ENCODE measurements around the gene DIP2B. TPM values are rescaled to one million over a fixed set of nuclear protein-coding genes. Genes with fewer than 3 reads are reported as not detected.

The DIP2B gene
- 21.1 and 25.5 TPM in 2 replicates for total RNA-seq

GRCh38 chr12:50504798-50505674 lies at the start of gene DIP2B:
TSS of gene DIP2B (plus strand) at chr12:50504985. CDS start at chr12:50505141, 156 bp downstream.
- FAIRE-seq (no peak), DNase-seq (ENCODE audit: low read depth) (peak; percentile 64)
- peak; percentile 94 for TF ChIP-seq CTCF (IDR thresholded peaks at IDR 0.05; ENCODE audit: insufficient read depth, low read length, severe bottlenecking)
- H3K36me3 ChIP-seq (ENCODE audit: control insufficient read depth, insufficient read depth, low read length): no peaks in the 10 kb centered on the region
- H3K4me3 ChIP-seq (ENCODE audit: low read depth, low read length): peak within 1 kb of the TSS; percentile 69
- no peaks in the 10 kb centered on the region for H3K27me3 ChIP-seq (ENCODE audit: control insufficient read depth, insufficient read depth, low read length)

- Histone ChIP-seq H3K4me3 (ENCODE audit: low read depth, low read length) (no peak overlapping the region), H3K27me3 (ENCODE audit: control insufficient read depth, insufficient read depth, low read length) (no peaks in the 10 kb centered on the region), H3K36me3 (ENCODE audit: control insufficient read depth, insufficient read depth, low read length) (peaks cover 11% of the 10 kb centered on the region)
- peak; percentile 17 for DNase-seq (ENCODE audit: low read depth)
- FAIRE-seq: no peak
- no peak for TF ChIP-seq CTCF (IDR thresholded peaks at IDR 0.05; ENCODE audit: insufficient read depth, low read length, severe bottlenecking)
Observed at GRCh38 chr12:50458606-50459005, 46.2 kb upstream of the DIP2B start.

- Histone ChIP-seq H3K36me3 (ENCODE audit: control insufficient read depth, insufficient read depth, low read length) (peaks cover 17% of the 10 kb centered on the region), H3K27me3 (ENCODE audit: control insufficient read depth, insufficient read depth, low read length) (no peaks in the 10 kb centered on the region), H3K4me3 (ENCODE audit: low read depth, low read length) (no peak overlapping the region)
- TF ChIP-seq CTCF (IDR thresholded peaks at IDR 0.05; ENCODE audit: insufficient read depth, low read length, severe bottlenecking): no peak
- DNase-seq (ENCODE audit: low read depth): peak; percentile 65
- FAIRE-seq: no peak
Observed at GRCh38 chr12:50467439-50467838, 37.3 kb upstream of the DIP2B start.

GRCh38 chr12:50477241-50477832 lies 27.4 kb upstream of the DIP2B start:
- Histone ChIP-seq H3K36me3 (ENCODE audit: control insufficient read depth, insufficient read depth, low read length) (peaks cover 8% of the 10 kb centered on the region), H3K4me3 (ENCODE audit: low read depth, low read length) (no peak overlapping the region), H3K27me3 (ENCODE audit: control insufficient read depth, insufficient read depth, low read length) (no peaks in the 10 kb centered on the region)
- FAIRE-seq: no peak
- no peak for TF ChIP-seq CTCF (IDR thresholded peaks at IDR 0.05; ENCODE audit: insufficient read depth, low read length, severe bottlenecking)
- DNase-seq (ENCODE audit: low read depth): no peak

GRCh38 chr12:50482571-50482970 lies 22.2 kb upstream of the DIP2B start:
- H3K4me3 ChIP-seq (ENCODE audit: low read depth, low read length): no peak overlapping the region
- no peaks in the 10 kb centered on the region for H3K36me3 ChIP-seq (ENCODE audit: control insufficient read depth, insufficient read depth, low read length)
- DNase-seq (ENCODE audit: low read depth) (peak; percentile 31), FAIRE-seq (no peak)
- no peaks in the 10 kb centered on the region for H3K27me3 ChIP-seq (ENCODE audit: control insufficient read depth, insufficient read depth, low read length)
- TF ChIP-seq CTCF (IDR thresholded peaks at IDR 0.05; ENCODE audit: insufficient read depth, low read length, severe bottlenecking): no peak
